ENCODE data around the gene ELMOD3. TPM values are rescaled to one million over a fixed set of nuclear protein-coding genes. Genes with fewer than 3 reads are reported as not detected.
"Not testable (repeated sequence)": the region's sequence is repeated elsewhere in the genome, so short reads cannot be mapped to it uniquely, and the experiment has no call there.

ELMOD3 gene
- total RNA-seq, 3 donors from 2014 or later = 18.1 to 29.8 (median 23.0) TPM

DNA sequence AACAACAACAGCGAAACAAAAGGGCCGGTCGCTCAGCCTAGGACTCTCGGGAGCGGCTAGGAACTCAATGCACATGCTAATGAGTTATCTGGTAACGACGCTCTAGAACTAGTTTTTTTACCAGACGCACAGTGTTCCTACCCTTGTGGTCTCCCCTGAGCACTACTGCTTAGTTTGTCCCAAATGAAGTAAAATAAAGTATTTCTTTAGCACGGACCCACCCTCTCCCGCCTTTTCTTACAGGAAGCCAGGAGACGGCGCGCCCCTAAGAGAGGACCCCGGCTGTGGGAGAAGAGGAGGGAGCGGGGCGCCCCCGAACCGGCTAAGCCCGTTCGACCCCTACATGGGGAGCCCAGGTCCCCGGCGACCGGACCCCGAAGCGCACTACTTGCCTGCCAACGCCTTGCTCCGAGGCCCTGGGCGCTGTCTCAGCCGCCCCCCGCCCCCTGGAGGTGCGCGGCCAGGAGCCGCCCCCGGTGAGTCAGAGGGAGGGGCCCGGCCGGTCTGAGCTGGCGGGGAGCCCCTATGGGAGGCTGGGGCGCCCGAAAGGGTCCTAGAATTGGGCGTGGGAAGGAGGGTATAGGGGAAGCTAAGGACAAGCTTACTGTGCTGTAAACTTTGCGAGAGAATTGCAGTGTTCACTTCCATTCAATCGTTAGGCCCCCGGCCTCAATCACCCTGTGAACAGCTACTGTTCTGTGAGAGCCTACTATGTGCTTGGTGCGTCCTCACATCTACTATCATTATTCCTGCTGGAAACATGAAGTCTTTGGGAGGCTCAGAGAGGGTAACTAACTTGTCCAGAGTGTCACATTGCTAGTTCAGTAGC lies 59.2 kb downstream of the ELMOD3 start:
- DNase-seq = peak; percentile 69 to 83 (median 80)
- Histone ChIP-seq H3K9me3 (no peaks in the 10 kb centered on the region), H3K4me3 (peak overlapping the region; percentile 1), H3K4me1 (ENCODE audit: low read depth) (peaks cover 34% of the 10 kb centered on the region), H3K36me3 (ENCODE audit: low read depth) (no peaks in the 10 kb centered on the region)
- intact Hi-C loops (cut with DNase I, micrococcal nuclease) = no loop called here
- TF ChIP-seq CTCF (IDR thresholded peaks at IDR 0.05) = no peak
- peak; percentile 53 for ATAC-seq

GRCh38 chr2:85414421-85414759 lies 59.8 kb downstream of the ELMOD3 start:
- ATAC-seq; intact Hi-C loops (cut with DNase I, micrococcal nuclease); H3K36me3 ChIP-seq (ENCODE audit: low read depth); DNase-seq; H3K9me3 ChIP-seq; H3K4me3 ChIP-seq: not testable (repeated sequence)
- peaks cover 32% of the 10 kb centered on the region for H3K4me1 ChIP-seq (ENCODE audit: low read depth)

GRCh38 chr2:85414761-85415553 lies 60.4 kb downstream of the ELMOD3 start:
- ATAC-seq = no peak

GRCh38 chr2:85415980-85416650 lies 61.5 kb downstream of the ELMOD3 start:
- no peak for TF ChIP-seq CTCF (IDR thresholded peaks at IDR 0.05)
- ATAC-seq (no peak), DNase-seq (no peak)
- Histone ChIP-seq H3K4me3 (no peak overlapping the region), H3K4me1 (ENCODE audit: low read depth) (peaks cover 33% of the 10 kb centered on the region), H3K36me3 (ENCODE audit: low read depth) (no peaks in the 10 kb centered on the region), H3K9me3 (no peaks in the 10 kb centered on the region)
- intact Hi-C loops (cut with DNase I, micrococcal nuclease) = no loop called here

More at GRCh38 chr2:85414761-85415553, 60.4 kb downstream of the ELMOD3 start:
- H3K36me3 ChIP-seq (ENCODE audit: low read depth) = no peaks in the 10 kb centered on the region
- TF ChIP-seq CTCF (IDR thresholded peaks at IDR 0.05) = no peak
- intact Hi-C loops (cut with DNase I, micrococcal nuclease) = no loop called here
- DNase-seq = no peak
- no peak overlapping the region for H3K4me3 ChIP-seq
- peaks cover 31% of the 10 kb centered on the region for H3K4me1 ChIP-seq (ENCODE audit: low read depth)
- no peaks in the 10 kb centered on the region for H3K9me3 ChIP-seq

- Histone ChIP-seq H3K9me3 (no peaks in the 10 kb centered on the region), H3K4me1 (ENCODE audit: low read depth) (peaks cover 39% of the 10 kb centered on the region), H3K4me3 (peak within 1 kb of the TSS; percentile 22), H3K36me3 (ENCODE audit: low read depth) (no peaks in the 10 kb centered on the region)
- no peak for TF ChIP-seq CTCF (IDR thresholded peaks at IDR 0.05)
- peak; percentile 91 to 92 (median 91) for DNase-seq
- peak; percentile 67 for ATAC-seq
- intact Hi-C loops (cut with DNase I, micrococcal nuclease) = no loop called here
Measured at GRCh38 chr2:85418132-85419008, 63.8 kb downstream of the ELMOD3 start, which contains the start of gene SH2D6. SH2D6 (plus strand) TSS chr2:85418714; CDS start chr2:85429466, 10,752 bp downstream.

Data from mucosa of descending colon (tissue), 3 donors.